Astrocyte (in vitro differentiated cells and primary cell): ENCODE measurements around the gene DMXL2.

Experiments used
- CTCF ChIP-seq: IDR thresholded peaks from 2 replicates; pipeline ENCODE4 v1.5.1; 2011; ENCODE audit warnings: low read depth, mild to moderate bottlenecking, inconsistent platforms, low read length, moderate library complexity; ENCODE audit not compliant: insufficient read depth
- EZH2 ChIP-seq: IDR thresholded peaks from 2 replicates; pipeline ENCODE4 v1.6.1; 2012; ENCODE audit warnings: mild to moderate bottlenecking, low read length, inconsistent platforms; ENCODE audit not compliant: insufficient read depth

GRCh38 chr15:51576286-51576850 is 46.2 kb downstream of the DMXL2 start:
- TF ChIP-seq CTCF (no peak), EZH2 (no peak)
